CD1c-positive myeloid dendritic cell (primary cell): Measurements from ENCODE around the gene ABRAXAS1.
A peak's percentile ranks its signal among the peaks of the same experiment; 100 is the strongest.

Experiments
- DNase-seq: peaks from one replicate; pipeline ENCODE4 v3.0.0-alpha.2; 2016; ENCODE audit errors: extremely low spot score

The ABRAXAS1 gene

DNA sequence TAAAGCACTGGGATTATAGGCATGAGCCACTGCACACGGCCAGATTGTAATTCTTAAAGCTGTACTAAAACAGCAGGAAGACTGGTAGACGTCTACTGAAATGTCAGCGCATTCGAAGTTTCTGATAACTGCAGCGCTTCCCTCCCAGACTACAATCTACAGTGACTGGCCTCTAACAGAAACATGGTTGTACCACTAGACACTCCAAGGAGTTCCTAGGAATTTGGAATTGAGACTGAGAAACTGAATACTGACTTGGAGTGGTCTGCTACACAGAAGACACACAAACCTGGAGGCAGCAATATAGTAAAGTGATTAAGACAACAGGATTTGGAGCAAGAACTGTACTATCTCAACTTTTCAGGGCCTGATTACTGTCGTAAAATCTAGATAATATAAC lies 30.2 kb downstream of the ABRAXAS1 start:
- peak; percentile 8 for DNase-seq

DNA sequence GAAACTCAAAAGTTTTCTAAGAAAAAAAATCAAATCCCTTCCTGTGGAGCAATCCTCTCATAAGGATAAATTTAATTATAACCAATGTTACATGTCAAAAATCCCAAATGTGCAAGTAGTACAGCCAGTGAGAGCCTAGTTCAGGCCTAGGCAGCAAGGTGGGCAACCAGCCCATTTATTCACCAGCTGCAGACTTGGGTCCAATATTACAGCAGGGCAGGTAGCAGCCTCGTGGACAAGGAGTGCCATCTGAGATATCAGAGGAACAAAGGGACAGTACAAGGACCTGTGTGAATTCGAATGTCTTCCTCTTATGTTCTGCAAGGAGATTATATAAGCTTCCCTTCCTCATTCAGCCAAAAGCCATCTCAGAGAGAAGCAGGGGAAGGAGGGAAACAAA lies 35.9 kb downstream of the ABRAXAS1 start:
- no peak for DNase-seq

DNA sequence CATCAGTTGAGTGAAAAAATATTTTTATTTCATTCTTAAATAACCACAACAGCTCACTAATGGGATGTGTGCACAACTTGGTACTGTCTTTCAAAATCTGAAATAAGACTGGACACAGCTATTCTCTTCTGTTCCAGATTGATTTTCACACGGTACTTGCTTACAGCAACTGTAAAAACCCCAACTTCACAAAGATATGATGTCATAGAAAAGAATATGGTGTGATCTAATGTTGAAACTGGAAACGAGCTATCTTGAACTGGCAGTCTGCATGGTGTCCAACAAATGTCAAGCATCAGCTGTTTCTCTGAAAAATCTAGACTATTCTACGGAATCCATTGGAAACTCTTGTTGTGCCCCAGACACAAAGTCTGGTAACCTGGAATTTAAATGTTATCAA lies 44.0 kb downstream of the ABRAXAS1 start:
- no peak for DNase-seq

DNA sequence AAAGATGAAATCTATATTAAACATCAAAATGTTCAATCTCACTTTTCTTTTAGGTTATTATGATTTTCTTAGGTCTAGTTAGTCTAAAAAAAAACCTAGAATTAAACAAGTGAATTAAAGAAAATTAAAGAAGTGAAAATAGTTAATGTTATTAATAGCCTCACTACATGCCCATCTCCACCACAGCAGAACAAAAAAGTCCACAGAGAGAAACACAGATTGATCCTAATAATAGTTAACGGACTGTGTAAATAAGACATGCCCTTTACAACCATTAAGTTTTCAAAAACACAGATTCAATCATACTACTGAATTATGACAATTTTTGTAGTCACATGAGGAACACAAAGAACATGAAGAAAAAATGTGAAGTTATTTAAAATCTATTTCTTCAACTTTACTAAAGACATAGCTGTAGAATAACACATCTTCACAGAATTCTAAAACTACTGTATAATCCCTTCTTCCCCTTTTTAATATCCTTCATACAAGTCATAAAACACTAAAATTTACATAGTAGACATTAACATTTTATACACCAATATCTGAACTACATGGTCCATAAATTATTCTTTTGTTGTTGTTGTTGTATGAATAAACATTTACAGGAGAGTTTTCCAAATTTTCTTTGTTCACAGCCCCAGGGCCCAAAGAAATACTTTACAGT lies 44.6 kb downstream of the ABRAXAS1 start:
- DNase-seq = no peak

DNA sequence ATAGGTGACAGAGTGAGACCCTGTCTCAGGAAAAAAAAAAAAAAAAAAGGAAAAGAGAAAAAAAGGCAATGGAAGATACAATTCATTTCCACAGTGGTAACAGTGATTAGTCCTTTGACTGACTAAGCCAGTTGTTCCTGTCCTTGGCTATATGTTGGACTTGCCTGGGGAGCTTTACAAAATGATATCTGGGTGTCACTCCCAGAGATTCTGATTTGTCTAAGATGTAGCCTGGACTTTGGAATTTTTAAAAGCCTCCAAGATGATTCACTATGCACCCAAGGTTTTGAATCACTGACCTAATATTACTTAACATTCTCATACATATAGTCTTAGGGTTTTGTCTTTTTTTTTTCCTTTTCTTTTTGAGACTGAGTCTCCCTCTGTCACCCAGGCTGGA lies 46.2 kb downstream of the ABRAXAS1 start:
- no peak for DNase-seq

DNA sequence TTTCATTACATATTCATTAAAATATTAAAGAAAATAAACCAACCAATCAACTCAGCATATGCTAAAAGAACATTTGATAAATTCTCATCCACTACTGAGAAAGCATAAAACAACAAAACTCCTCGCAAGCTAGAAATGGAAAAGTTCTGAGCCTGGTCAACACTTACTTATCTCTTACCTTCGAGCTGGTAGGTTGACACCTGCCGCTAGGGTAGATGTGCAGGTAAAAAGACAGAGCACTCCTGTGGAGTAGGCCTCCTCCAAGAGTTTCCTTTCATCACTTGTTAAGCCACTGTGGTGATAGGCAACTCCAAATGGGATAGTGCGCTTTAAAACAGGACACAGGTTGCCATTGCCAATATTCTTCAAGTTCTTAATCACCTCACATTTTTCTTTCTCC lies 48.2 kb downstream of the ABRAXAS1 start:
- no peak for DNase-seq

DNA sequence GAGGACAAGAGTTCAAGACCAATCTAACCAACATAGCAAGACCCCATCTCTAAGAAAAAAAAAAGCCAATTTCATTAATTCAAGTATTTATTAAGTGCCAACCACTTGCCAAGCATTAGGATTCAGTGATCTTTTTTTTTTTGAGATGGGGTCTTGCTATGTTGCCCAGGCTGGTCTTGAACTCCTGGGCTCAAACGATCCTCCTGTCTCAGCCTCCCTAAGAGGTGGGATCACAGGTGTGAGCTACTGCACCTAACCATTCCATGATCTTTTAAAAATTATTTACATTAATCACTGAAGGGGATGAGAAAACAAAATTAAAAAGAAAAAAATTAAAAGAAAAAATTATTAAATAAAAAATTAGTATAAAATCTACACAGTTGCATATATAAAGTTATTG lies 53.7 kb downstream of the ABRAXAS1 start:
- DNase-seq = no peak

DNA sequence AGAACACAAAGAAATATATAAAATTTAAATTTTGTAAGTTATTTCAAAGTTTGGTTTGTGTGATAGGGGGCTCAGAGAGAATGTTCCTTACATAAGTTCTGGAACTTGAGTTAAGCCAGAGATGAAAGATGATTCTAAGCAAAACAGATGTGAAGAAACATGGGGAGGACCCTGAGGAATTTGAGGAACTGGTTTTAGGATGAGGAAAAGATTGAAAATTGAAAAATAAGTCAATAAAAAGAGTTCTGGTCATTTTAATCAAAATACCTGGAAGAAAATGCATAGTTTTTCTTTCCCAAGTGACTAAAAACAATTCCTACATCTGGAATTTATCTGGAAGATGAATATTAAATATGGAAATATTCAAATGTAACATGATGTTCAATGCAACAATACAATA lies 66.7 kb downstream of the ABRAXAS1 start:
- no peak for DNase-seq

DNA sequence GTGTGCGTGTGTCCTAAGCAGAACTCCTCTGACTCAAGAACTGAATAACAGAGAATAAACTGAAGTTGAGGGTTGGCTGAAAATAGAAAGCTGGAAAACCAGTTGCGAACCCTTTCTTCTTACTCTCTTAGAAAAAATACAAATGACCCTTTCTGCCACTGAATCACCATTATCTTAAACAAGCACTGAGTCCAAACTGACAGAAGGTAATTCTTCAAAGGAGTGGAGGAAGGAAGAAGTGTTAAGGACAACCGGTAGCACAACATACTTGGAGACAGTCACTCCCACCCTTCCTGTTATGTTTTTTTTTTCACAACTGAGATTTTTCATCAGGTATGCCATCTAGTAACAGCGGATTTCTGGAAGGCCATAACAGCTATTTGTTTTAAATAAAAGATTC lies 67.3 kb downstream of the ABRAXAS1 start:
- DNase-seq = no peak

DNA sequence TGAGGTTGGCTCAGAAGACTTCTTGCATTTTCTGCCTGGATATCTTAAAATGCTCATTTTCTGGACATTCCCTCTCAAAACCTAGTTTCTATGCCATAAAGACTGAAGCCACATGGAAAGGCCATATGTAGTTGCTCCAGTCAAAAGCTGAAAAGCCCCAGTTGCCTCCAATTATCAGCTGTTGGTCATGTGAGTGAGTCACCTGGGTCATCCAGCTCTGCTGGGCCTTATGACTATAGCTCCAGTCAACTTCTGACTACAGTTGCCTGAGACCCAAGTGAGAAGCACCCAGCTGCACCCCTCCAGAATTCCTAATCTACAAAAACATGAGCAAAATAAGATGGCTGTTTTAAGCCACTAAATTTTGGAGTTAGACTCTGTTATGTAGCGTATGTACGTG lies 71.2 kb downstream of the ABRAXAS1 start:
- DNase-seq = no peak
